ENCODE results near the gene TTC28.
"Not testable (repeated sequence)": the region's sequence is repeated elsewhere in the genome, so short reads cannot be mapped to it uniquely, and the experiment has no call there.

Gene TTC28

DNA sequence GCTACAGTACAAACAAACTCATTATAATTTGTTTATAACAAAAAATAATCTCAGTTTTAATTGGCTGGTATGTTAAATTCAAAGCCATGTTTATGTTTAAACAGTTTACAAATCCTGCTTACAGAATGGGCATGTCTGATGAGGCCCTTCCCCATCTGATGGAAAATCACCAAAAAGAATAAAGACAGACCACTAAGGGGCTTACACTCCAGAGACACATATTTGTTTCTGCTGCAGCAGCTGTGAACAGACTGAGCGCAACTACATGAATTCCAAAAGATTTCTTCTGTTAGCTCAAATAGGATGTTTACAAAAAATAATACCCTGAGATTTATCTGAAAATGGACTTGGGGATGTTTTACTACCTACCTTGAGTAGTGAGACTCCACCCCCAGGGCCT, 585.9 kb downstream of the TTC28 start:
- no peak for FAIRE-seq

DNA sequence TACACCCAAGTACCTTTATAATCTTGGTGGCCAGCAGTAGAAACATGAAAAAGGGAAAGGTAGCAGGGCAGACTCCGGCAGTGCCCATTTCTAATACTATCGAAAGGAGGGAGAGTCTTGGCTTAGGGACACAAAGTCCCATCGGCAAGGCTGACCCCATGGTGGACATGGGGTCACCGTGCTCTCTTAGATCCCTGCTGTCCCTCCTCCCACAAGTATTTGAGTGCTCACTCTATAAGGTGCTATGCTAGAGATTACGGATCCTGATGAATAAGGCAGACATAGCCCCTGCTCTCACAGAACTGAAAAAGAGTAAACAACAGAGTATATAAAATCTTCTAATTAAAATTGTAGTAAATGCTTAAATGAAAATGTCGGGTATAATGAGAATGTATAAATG, 588.2 kb downstream of the TTC28 start:
- no peak for FAIRE-seq
- no peak for DNase-seq (ENCODE audit: insufficient read length, low spot score)

More for the DNA sequence above, 585.9 kb downstream of the TTC28 start:
- DNase-seq (ENCODE audit: insufficient read length, low spot score) = no peak

GRCh38 chr22:28089541-28089940, 590.1 kb downstream of the TTC28 start:
- not testable (repeated sequence) for FAIRE-seq

GRCh38 chr22:28077166-28077565, 602.5 kb downstream of the TTC28 start:
- DNase-seq (ENCODE audit: insufficient read length, low spot score) (no peak), FAIRE-seq (no peak)

More at GRCh38 chr22:28089541-28089940, 590.1 kb downstream of the TTC28 start:
- not testable (repeated sequence) for DNase-seq (ENCODE audit: insufficient read length, low spot score)

DNA sequence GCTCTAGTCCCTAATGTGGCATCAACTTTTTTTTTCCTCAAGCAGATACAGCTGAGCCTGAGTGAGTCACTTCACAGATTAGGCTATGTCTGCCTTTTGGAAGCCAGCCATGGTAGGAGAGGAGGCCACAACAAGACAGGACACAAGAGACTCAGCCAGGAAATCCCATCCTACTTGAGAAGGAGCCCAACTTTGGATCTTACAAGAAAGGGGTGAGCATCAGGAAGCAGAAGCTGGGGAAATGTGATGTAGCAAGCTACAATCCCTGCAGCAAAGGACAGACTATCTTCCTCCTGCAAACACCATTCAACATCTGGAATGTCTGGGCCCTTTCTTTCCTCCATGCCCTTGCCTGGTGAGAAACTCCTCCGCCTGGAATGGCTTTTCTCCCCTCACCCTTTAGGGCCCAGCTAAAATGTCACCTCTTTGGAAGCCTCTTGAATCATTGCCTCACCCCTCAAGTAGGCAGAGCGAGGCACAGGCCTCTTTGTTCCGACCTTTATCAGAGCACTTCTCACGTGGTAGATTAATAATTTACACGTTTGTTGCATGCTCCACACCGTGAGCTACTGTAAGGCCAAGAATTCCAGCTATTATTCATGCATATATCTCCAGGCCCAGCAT, 604.2 kb downstream of the TTC28 start:
- DNase-seq (ENCODE audit: insufficient read length, low spot score) (peak; percentile 26), FAIRE-seq (no peak)

DNA sequence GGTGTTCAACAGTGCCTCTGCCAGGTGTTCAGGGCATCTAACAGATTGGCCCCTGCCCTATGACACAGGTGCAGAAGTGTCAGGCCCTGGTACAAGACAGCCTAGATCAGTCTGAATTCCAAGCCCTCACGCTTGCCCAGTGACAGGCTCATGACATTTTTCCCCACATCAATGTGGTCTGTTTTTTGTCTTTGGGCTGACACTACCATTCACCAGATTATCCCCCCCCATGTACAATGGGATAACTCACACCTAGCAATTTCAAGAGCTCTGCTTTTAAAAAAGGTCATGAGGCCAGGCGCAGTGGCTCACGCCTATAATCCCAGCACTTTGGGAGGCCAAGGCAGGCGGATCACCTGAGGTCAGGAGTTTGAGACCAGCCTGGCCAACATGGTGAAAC, 605.1 kb downstream of the TTC28 start:
- DNase-seq (ENCODE audit: insufficient read length, low spot score) (no peak), FAIRE-seq (no peak)

DNA sequence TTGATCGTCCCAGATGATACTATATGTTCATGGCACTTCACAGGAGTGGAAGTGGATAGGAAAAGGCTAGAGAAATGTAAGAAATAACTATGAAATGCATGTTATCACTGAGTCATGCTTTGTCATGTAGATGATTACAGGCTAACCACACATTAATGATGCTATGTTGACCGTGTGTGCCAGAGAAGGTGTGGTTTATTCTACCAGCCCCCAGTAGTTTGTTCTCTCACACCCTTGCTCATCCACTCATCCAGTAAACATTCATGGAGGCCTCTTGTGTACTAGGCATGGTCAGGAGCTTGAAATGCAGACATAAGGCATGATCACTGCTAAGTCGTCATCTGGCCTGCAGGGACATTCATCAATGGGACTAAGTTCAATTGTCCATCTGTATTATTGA, 607.6 kb downstream of the TTC28 start:
- DNase-seq (ENCODE audit: insufficient read length, low spot score) (no peak), FAIRE-seq (no peak)

- DNase-seq (ENCODE audit: insufficient read length, low spot score) (no peak), FAIRE-seq (no peak)
These were observed 610.8 kb downstream of the TTC28 start for GRCh38 chr22:28068826-28069225.

- DNase-seq (ENCODE audit: insufficient read length, low spot score) = no peak
- no peak for FAIRE-seq
These were observed 614.7 kb downstream of the TTC28 start for GRCh38 chr22:28064920-28065319.

- no peak for FAIRE-seq
- no peak for DNase-seq (ENCODE audit: insufficient read length, low spot score)
These were observed 616.0 kb downstream of the TTC28 start for GRCh38 chr22:28063656-28064055.

DNA sequence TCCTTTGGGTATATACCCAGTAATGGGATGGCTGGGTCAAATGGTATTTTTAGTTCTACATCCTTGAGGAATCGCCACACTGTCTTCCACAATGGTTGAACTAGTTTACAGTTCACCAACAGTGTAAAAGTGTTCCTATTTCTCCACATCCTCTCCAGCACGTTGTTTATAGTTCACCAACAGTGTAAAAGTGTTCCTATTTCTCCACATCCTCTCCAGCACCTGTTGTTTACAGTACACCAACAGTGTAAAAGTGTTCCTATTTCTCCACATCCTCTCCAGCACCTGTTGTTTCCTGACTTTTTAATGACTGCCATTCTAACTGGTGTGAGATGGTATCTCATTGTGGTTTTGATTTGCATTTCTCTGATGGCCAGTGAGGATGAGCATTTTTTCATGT, 619.0 kb downstream of the TTC28 start:
- FAIRE-seq; DNase-seq (ENCODE audit: insufficient read length, low spot score): not testable (repeated sequence)

- DNase-seq (ENCODE audit: insufficient read length, low spot score) = no peak
- FAIRE-seq = no peak
These were observed 621.6 kb downstream of the TTC28 start for GRCh38 chr22:28058036-28058435.

DNA sequence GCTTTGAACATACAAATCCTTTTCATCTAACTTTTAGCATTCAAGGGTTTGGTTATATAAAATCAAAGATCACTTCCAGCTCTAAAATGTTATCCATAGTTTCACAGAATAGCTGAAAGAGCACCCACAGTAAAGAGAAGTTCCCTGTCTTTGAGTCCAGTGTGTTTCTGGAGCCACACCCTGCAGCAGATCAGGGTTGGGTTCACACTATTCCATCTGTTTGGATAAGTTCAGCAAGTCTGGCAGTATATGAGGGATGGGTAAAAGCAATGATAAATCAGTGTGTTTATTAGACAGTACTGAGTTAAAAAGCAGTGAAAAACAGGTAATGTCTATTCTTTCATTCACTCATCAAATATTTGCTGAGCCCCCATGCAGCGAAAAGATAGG, 624.8 kb downstream of the TTC28 start:
- no peak for DNase-seq (ENCODE audit: insufficient read length, low spot score)
- FAIRE-seq = no peak

DNA sequence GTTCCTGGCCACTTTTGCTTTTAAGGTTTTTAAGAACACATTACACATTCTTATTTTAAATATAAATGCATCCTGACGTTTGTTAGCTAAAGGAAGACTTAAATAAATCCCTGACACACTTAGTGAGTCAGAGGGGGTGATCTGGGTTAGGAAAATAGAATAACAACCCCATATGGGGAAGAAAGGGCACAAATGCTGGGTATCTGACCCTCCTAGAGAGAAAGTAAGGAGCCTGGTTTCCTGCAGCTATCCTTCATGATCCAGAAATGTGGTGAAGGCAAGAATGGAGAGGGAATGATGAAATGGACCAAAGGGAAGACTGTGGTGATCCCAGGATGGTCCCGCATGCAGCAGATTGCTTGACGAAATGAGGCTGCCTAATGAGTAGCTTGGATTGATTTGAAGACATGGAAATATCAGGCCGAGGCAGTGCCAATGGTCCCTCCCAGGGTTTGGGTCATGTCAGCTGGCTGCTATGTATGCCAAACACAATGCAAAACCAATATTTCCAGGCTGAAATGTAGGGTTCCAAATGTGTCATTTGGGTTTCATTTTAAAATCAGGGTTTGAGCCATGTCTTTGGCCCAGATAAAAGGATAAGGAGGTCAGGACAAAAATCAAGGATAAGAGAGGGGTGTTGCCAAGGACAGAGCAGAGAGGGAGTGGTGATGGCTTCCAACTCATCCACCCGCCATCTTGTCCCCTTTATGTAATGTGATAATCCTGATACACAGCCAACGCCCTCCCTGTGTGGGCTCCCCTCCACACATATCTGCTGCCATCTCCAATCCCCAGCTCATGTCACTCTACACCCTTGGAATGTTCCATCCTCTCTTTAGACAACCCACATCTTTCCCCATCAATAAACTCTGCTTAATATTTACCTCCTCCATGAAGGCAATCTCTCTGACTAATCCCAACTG, 625.5 kb downstream of the TTC28 start:
- DNase-seq (ENCODE audit: insufficient read length, low spot score) = no peak
- FAIRE-seq = no peak

- FAIRE-seq = no peak
These were observed 626.8 kb downstream of the TTC28 start for GRCh38 chr22:28052825-28053269.

GRCh38 chr22:28051787-28052356, 627.8 kb downstream of the TTC28 start:
- FAIRE-seq (no peak), DNase-seq (ENCODE audit: insufficient read length, low spot score) (peak; percentile 29)

More at GRCh38 chr22:28052825-28053269, 626.8 kb downstream of the TTC28 start:
- no peak for DNase-seq (ENCODE audit: insufficient read length, low spot score)

- DNase-seq (ENCODE audit: insufficient read length, low spot score) (no peak), FAIRE-seq (no peak)
These were observed 628.4 kb downstream of the TTC28 start for GRCh38 chr22:28051091-28051786.

- no peak for DNase-seq (ENCODE audit: insufficient read length, low spot score)
- FAIRE-seq = no peak
These were observed 631.1 kb downstream of the TTC28 start for GRCh38 chr22:28048529-28048928.

GRCh38 chr22:28047740-28048139, 631.9 kb downstream of the TTC28 start:
- FAIRE-seq (no peak), DNase-seq (ENCODE audit: insufficient read length, low spot score) (no peak)

DNA sequence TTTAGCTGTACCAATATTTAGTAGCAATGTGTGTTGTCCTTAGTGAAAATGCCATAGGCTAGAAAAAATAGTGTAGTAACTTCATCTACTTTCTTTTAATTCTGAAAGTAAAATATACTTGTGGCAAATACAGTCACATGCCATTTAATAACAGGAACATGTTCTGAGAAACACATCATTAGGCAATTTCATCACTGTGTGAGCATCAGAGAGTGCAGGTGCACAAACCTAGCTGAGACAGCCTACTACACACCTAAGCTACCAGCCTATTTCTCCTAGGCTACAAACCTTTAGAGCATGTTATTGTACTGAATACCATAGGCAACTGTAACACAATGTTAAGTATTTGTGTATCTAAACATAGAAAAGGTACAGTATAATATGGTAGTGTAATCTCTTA, 633.5 kb downstream of the TTC28 start:
- no peak for FAIRE-seq
- DNase-seq (ENCODE audit: insufficient read length, low spot score) = no peak
